ENCODE measurements around the gene RASAL2. TPM values are rescaled to one million over a fixed set of nuclear protein-coding genes. Genes with fewer than 3 reads are reported as not detected.

The RASAL2 gene
- total RNA-seq, 1 experiment from 2014 or later, result 22.2 TPM

DNA sequence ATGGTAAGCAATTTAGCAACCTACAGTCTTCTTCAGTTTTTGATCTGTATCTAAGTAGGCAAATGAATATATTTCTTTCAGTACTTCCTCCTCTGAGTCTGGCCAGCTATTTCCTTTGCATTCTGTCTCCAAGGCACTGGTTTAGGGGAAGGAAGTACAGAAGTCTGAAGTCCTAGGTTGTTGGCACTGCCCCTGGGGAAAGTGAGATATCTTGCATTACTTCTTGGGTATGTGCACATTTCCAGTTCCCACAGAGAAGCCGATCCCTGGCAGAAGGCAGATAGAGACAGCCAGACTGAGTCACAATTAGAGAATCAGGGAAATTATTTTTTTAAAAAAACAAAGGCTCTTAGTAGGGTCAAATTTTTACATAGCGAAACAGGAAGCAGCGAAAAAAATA, 98.8 kb downstream of the RASAL2 start:
- no peak overlapping the region for H3K9ac ChIP-seq (ENCODE audit: extremely low read depth, insufficient read length, low read length)
- Mint-ChIP-seq H3K4me3 (no peak overlapping the region), H3K27ac (peak overlapping the region; percentile 10 to 65 (median 43); a peak in 3 of 7 replicates)

More for the DNA sequence above, 98.8 kb downstream of the RASAL2 start:
- H3K23me2 ChIP-seq (ENCODE audit: insufficient read length, low read depth, low read length, poor library complexity, severe bottlenecking), result no peaks in the 10 kb centered on the region
- no peaks in the 10 kb centered on the region for H3K79me1 ChIP-seq (ENCODE audit: insufficient read depth, low read depth, low read length, poor library complexity, severe bottlenecking)
- Mint-ChIP-seq H3K4me1 (peaks cover 7 to 9% of the 10 kb centered on the region in 2 experiments; a peak in 3 of 4 replicates), H3K9me3 (peaks cover 1 to 4% of the 10 kb centered on the region in 2 experiments; a peak in 4 of 5 replicates), H3K36me3 (ENCODE audit: insufficient read depth in 1 of 3, low read depth in 3 of 3) (peaks cover under 1 to 1% (median under 1%) of the 10 kb centered on the region in 3 experiments; a peak in 4 of 7 replicates), H3K27me3 (ENCODE audit: low read depth) (no peaks in the 10 kb centered on the region)
- H3K56ac ChIP-seq (ENCODE audit: insufficient read length, low read depth, low read length), result no peak overlapping the region
- H3K4ac ChIP-seq (ENCODE audit: low read depth, low read length), result no peak overlapping the region
- no peak overlapping the region for H4K8ac ChIP-seq (replicated peaks; ENCODE audit: insufficient read length, low read depth, low read length)
- H3T11ph ChIP-seq (ENCODE audit: low read length), result no peak overlapping the region
- H2AFZ ChIP-seq (ENCODE audit: low read length), result no peak overlapping the region
- H2BK12ac ChIP-seq (ENCODE audit: insufficient read length, low read depth, low read length), result no peak overlapping the region
- H2BK15ac ChIP-seq (ENCODE audit: low read depth, low read length), result no peak overlapping the region
- no peak overlapping the region for H3K4me2 ChIP-seq (ENCODE audit: insufficient read depth, insufficient read length, low read length)
- H3K18ac ChIP-seq (ENCODE audit: insufficient read length, low read depth, low read length), result no peak overlapping the region
- no peak for DNase-seq
- H3K27me3 ChIP-seq (ENCODE audit: insufficient read depth, low read length), result no peaks in the 10 kb centered on the region
- WGBS (ENCODE audit: extremely low coverage, insufficient read length, low lambda C conversion rate), result no CpG with 5 or more reads among the region's 3 CpGs
- no peak overlapping the region for H2AK5ac ChIP-seq (ENCODE audit: insufficient read length, low read length)
- H4K5ac ChIP-seq (ENCODE audit: insufficient read length, low read depth, low read length), result no peak overlapping the region
- H3K23ac ChIP-seq (ENCODE audit: insufficient read length, low read depth, low read length), result no peak overlapping the region
- TF ChIP-seq, protein P1, sequence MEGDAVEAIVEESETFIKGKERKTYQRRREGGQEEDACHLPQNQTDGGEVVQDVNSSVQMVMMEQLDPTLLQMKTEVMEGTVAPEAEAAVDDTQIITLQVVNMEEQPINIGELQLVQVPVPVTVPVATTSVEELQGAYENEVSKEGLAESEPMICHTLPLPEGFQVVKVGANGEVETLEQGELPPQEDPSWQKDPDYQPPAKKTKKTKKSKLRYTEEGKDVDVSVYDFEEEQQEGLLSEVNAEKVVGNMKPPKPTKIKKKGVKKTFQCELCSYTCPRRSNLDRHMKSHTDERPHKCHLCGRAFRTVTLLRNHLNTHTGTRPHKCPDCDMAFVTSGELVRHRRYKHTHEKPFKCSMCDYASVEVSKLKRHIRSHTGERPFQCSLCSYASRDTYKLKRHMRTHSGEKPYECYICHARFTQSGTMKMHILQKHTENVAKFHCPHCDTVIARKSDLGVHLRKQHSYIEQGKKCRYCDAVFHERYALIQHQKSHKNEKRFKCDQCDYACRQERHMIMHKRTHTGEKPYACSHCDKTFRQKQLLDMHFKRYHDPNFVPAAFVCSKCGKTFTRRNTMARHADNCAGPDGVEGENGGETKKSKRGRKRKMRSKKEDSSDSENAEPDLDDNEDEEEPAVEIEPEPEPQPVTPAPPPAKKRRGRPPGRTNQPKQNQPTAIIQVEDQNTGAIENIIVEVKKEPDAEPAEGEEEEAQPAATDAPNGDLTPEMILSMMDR (conservative IDR thresholded peaks at IDR 0.05), result no peak
- H3K4me1 ChIP-seq (ENCODE audit: insufficient read depth, low read length), result no peaks in the 10 kb centered on the region; the same call in 1 of the 2 replicates
- H2BK20ac ChIP-seq (ENCODE audit: low read depth, low read length, poor library complexity, severe bottlenecking), result no peak overlapping the region
- no peaks in the 10 kb centered on the region for H3K9me3 ChIP-seq (ENCODE audit: control insufficient read depth, low read depth, low read length)
- H4K20me1 ChIP-seq (ENCODE audit: control insufficient read depth, insufficient read depth, insufficient read length), result no peaks in the 10 kb centered on the region
- H2BK120ac ChIP-seq (ENCODE audit: low read depth, low read length, poor library complexity, severe bottlenecking), result no peak overlapping the region
- H2BK5ac ChIP-seq (ENCODE audit: insufficient read length, low read length), result no peak overlapping the region
- H4K91ac ChIP-seq (ENCODE audit: insufficient read length, low read depth, low read length), result no peak overlapping the region
- no peaks in the 10 kb centered on the region; the same call in 1 of the 2 replicates for H3K79me2 ChIP-seq (ENCODE audit: insufficient read depth, low read length)
- H3K14ac ChIP-seq (ENCODE audit: insufficient read depth, low read length), result no peak overlapping the region
- H3K27ac ChIP-seq (ENCODE audit: insufficient read length, low read depth, low read length), result no peak overlapping the region
